ENCODE measurements around the gene DNAJC11. TPM values are rescaled to one million over a fixed set of nuclear protein-coding genes. Genes with fewer than 3 reads are reported as not detected.

DNAJC11 gene
- total RNA-seq, 1 donor from 2014 or later: 36.4 TPM

- Histone ChIP-seq H3K36me3 (peaks cover 65% of the 10 kb centered on the region), H3K9me3 (no peaks in the 10 kb centered on the region), H3K4me1 (peaks cover 31% of the 10 kb centered on the region), H3K4me3 (no peak overlapping the region), H3K27ac (no peak overlapping the region), H3K27me3 (ENCODE audit: low read depth) (no peaks in the 10 kb centered on the region)
- TF ChIP-seq, protein P1, sequence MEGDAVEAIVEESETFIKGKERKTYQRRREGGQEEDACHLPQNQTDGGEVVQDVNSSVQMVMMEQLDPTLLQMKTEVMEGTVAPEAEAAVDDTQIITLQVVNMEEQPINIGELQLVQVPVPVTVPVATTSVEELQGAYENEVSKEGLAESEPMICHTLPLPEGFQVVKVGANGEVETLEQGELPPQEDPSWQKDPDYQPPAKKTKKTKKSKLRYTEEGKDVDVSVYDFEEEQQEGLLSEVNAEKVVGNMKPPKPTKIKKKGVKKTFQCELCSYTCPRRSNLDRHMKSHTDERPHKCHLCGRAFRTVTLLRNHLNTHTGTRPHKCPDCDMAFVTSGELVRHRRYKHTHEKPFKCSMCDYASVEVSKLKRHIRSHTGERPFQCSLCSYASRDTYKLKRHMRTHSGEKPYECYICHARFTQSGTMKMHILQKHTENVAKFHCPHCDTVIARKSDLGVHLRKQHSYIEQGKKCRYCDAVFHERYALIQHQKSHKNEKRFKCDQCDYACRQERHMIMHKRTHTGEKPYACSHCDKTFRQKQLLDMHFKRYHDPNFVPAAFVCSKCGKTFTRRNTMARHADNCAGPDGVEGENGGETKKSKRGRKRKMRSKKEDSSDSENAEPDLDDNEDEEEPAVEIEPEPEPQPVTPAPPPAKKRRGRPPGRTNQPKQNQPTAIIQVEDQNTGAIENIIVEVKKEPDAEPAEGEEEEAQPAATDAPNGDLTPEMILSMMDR (IDR thresholded peaks at IDR 0.05): no peak
- ATAC-seq (peak; percentile 14 to 15), DNase-seq (peak; percentile 67)
- intact Hi-C loops (cut with DNase I): no loop called here
Measured at GRCh38 chr1:6588893-6589520, 112.6 kb downstream of the DNAJC11 start.

- intact Hi-C loops (cut with DNase I): no loop called here
- H3K36me3 ChIP-seq: peaks cover 59% of the 10 kb centered on the region
- peak; percentile 76 for DNase-seq
- H3K27ac ChIP-seq: no peak overlapping the region
- TF ChIP-seq, protein P1 (IDR thresholded peaks at IDR 0.05): no peak
- ATAC-seq: peak; percentile 62 to 64
- H3K4me1 ChIP-seq: peaks cover 31% of the 10 kb centered on the region
- no peak overlapping the region for H3K4me3 ChIP-seq
- H3K9me3 ChIP-seq: no peaks in the 10 kb centered on the region
- no peaks in the 10 kb centered on the region for H3K27me3 ChIP-seq (ENCODE audit: low read depth)
Measured at GRCh38 chr1:6588128-6588892, 113.3 kb downstream of the DNAJC11 start.

DNA sequence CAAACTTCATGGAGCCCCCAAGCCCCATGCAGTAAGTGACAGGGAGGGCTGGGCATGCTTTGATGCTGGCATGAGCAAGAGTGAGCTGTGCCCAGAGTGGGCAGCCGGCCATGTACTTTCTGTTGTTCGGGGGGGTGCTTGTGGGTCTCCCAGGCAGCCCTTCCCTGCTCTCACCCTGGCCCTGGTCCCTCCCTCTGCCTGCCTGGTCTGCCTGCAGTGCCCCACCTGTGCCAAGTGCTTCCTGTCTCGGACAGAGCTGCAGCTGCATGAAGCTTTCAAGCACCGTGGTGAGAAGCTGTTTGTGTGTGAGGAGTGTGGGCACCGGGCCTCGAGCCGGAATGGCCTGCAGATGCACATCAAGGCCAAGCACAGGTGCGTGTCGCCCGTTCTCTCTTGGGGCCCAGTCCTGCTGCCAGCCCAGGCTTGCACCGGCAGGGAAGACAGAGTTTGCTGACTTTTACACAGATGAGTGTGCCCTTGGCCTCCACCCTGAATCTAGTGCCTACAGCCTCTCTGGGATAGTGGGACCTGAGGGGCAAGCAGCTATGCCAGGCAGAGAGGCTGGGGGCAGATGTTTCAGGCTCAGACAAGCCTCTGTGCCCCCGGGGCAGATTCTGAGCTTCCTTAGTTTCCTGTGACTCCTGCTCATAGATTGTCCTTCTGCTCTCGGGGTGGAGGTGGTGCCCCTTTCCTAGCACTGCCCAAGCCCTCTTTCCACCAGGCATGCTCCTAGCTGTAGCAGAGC lies 114.2 kb downstream of the DNAJC11 start:
- Histone ChIP-seq H3K4me3 (no peak overlapping the region), H3K9me3 (no peaks in the 10 kb centered on the region), H3K27ac (no peak overlapping the region), H3K4me1 (peaks cover 40% of the 10 kb centered on the region), H3K36me3 (peaks cover 50% of the 10 kb centered on the region), H3K27me3 (ENCODE audit: low read depth) (no peaks in the 10 kb centered on the region)
- DNase-seq: no peak
- intact Hi-C loops (cut with DNase I): no loop called here
- TF ChIP-seq, protein P1 (IDR thresholded peaks at IDR 0.05): no peak
- ATAC-seq: peak; percentile 49 to 50

DNA sequence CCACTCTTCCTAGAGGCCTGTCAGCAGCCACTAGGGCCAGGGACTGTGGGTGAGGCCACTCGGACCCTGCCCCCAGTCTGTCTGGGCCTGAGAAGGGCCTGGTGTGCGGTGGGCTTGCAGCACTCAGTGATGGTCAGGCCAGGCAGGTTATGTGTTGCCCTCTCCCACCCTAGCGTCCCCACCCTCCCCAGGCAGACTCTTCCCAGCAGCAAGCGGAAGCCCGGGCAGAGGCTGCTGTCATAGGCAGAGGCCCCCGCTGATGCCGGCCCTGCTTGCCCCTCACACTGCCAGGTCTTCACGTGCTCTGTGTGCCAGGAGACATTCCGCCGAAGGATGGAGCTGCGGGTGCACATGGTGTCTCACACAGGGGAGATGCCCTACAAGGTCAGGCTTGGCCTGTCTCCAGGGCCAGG lies 115.2 kb downstream of the DNAJC11 start:
- intact Hi-C loops (cut with DNase I): no loop called here

DNA sequence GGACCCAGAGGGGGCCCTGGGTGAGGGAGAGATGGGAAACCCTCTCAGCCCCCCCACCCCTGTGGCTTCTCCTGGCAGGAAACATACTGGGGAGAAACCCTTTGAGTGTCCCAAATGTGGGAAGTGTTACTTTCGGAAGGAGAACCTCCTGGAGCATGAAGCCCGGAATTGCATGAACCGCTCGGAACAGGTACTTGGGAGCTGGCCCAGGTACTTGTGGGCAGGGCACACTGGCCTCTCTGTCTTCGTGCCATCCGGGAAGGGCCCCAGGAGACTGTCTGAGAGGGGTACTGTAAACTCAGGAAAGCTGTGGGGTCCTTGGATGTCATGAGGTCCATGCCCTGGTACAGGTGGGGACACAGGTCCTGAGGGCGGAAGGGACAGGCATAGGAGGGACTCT lies 115.8 kb downstream of the DNAJC11 start:
- Histone ChIP-seq H3K4me3 (no peak overlapping the region), H3K27ac (no peak overlapping the region), H3K4me1 (peaks cover 44% of the 10 kb centered on the region), H3K36me3 (peaks cover 44% of the 10 kb centered on the region), H3K9me3 (no peaks in the 10 kb centered on the region), H3K27me3 (ENCODE audit: low read depth) (no peaks in the 10 kb centered on the region)
- intact Hi-C loops (cut with DNase I): no loop called here
- DNase-seq: no peak
- TF ChIP-seq, protein P1 (IDR thresholded peaks at IDR 0.05): no peak
- ATAC-seq: no peak

More for the DNA sequence above, 115.2 kb downstream of the DNAJC11 start:
- DNase-seq: no peak
- peaks cover 44% of the 10 kb centered on the region for H3K4me1 ChIP-seq
- H3K9me3 ChIP-seq: no peaks in the 10 kb centered on the region
- no peak overlapping the region for H3K27ac ChIP-seq
- no peaks in the 10 kb centered on the region for H3K27me3 ChIP-seq (ENCODE audit: low read depth)
- TF ChIP-seq, protein P1 (IDR thresholded peaks at IDR 0.05): no peak
- no peak overlapping the region for H3K4me3 ChIP-seq
- H3K36me3 ChIP-seq: peaks cover 44% of the 10 kb centered on the region
- ATAC-seq: no peak
